GM12878 (cell line): ENCODE measurements around the gene PXMP4. TPM values are rescaled to one million over a fixed set of nuclear protein-coding genes. Genes with fewer than 3 reads are reported as not detected.

Source experiments
- ATAC-seq: fragments of 200-7000 bp; cut with Tn5 transposase; 3 replicates; pipeline ENCODE4 v1.9.1; 2020; ENCODE audit warnings: mild to moderate bottlenecking, moderate library complexity
- BruUV-seq: library from RNA; stranded (reverse); fragments of 400-500 nt; replicated peaks from 2 replicates; lab custom pipeline; 2021; lab: Mats Ljungman, UMichigan
- CTCF ChIA-PET: fragments of 300-600 bp; sonication (Branson Sonifier 250); formaldehyde crosslinking; extraction: SDS; loops from one replicate; lab custom pipeline; 2021; ENCODE audit warnings: inconsistent platforms; lab: Yijun Ruan, JAX
- POLR2A ChIA-PET: fragments of 350-600 bp; formaldehyde crosslinking; extraction: SDS; loops from one replicate; lab custom pipeline; 2021; ENCODE audit warnings: inconsistent platforms; lab: Charles Lee
- RAD21 ChIA-PET: fragments of 300-600 bp; sonication (Branson Sonifier 250); formaldehyde crosslinking; loops from one replicate; lab custom pipeline; 2023; ENCODE audit warnings: antibody characterized with exemption; ENCODE audit not compliant: unreplicated experiment; lab: Charles Lee
- SMC1A ChIA-PET: fragments of 300-600 bp; sonication (Branson Sonifier 250); formaldehyde crosslinking; loops from one replicate; lab custom pipeline; 2023; ENCODE audit not compliant: unreplicated experiment, uncharacterized antibody; lab: Charles Lee
- DNase-seq: peaks from one replicate; pipeline ENCODE4 v3.0.0-alpha.2; 2011; ENCODE audit warnings: low read depth, low spot score
- FAIRE-seq: peaks from 3 replicates; lab custom pipeline; 2011; peaks lifted over from hg19 to GRCh38; lab: Jason Lieb, UNC
- H2AFZ ChIP-seq: 2 replicates; pipeline ENCODE4 v1.6.0; 2011; ENCODE audit warnings: low read depth, low read length, control low read depth; ENCODE audit not compliant: control insufficient read depth
- H3K27ac ChIP-seq: 2 replicates; pipeline ENCODE4 v1.5.1; 2011; ENCODE audit warnings: control low read depth; ENCODE audit not compliant: control insufficient read depth, insufficient read depth
- H3K27me3 ChIP-seq, 2 experiments: replicated peaks in 1 of 2; 2 replicates each; pipeline versions ENCODE4 v1.6.0 to v1.6.1; 2011; ENCODE audit warnings: low read length in 1 of 2; ENCODE audit not compliant: control insufficient read depth in 2 of 2, insufficient read depth in 2 of 2
- H3K36me3 ChIP-seq, 2 experiments: 2 replicates each; pipeline ENCODE4 v1.5.1; 2011; ENCODE audit warnings: low read length in 1 of 2; ENCODE audit not compliant: control insufficient read depth in 2 of 2, insufficient read depth in 2 of 2
- H3K4me1 ChIP-seq: 2 replicates; pipeline ENCODE4 v1.6.1; 2011; ENCODE audit warnings: mild to moderate bottlenecking, low read length, moderate library complexity, mixed read lengths; ENCODE audit not compliant: control insufficient read depth, insufficient read depth
- H3K4me2 ChIP-seq: 2 replicates; pipeline ENCODE4 v1.6.0; 2011; ENCODE audit warnings: control low read depth; ENCODE audit not compliant: control insufficient read depth, insufficient read depth
- H3K4me3 ChIP-seq: fragments of 200-600 bp; sonication (generic); 2 replicates; pipeline ENCODE4 v1.5.1; 2016
- H3K79me2 ChIP-seq: 2 replicates; pipeline ENCODE4 v1.6.0; 2011; ENCODE audit warnings: low read length; ENCODE audit not compliant: control insufficient read depth, insufficient read depth
- H3K9ac ChIP-seq: 2 replicates; pipeline ENCODE4 v1.8.0; 2011; ENCODE audit warnings: low read length, control low read depth, mixed read lengths; ENCODE audit not compliant: control insufficient read depth, insufficient read depth
- H3K9me3 ChIP-seq: replicated peaks from 3 replicates; pipeline ENCODE4 v1.5.1; 2011; ENCODE audit warnings: mild to moderate bottlenecking, low read length; ENCODE audit not compliant: control insufficient read depth, insufficient read depth
- H4K20me1 ChIP-seq: 2 replicates; pipeline ENCODE4 v1.6.0; 2011; ENCODE audit not compliant: control insufficient read depth, insufficient read depth
- DPF2 ChIP-seq: fragments of 450-650 bp; IDR thresholded peaks from 2 replicates; pipeline ENCODE4 v1.6.1; 2017; ENCODE audit warnings: mild to moderate bottlenecking
- EP300 ChIP-seq, 2 experiments: fragments of 150-350 bp in 1 of 2; IDR thresholded peaks; 2 replicates each; pipeline ENCODE4 v1.6.1; 2011 to 2012; ENCODE audit warnings: low read depth in 2 of 2, low read length in 2 of 2, borderline replicate concordance in 1 of 2, improper control_type of control experiment in 1 of 2, inconsistent platforms in 1 of 2; ENCODE audit not compliant: control insufficient read depth in 1 of 2
- ESRRA ChIP-seq: IDR thresholded peaks from 2 replicates; pipeline ENCODE4 v1.6.1; 2012; ENCODE audit warnings: mild to moderate bottlenecking, low read length, improper control_type of control experiment
- SUPT20H ChIP-seq: IDR thresholded peaks from 2 replicates; pipeline ENCODE4 v1.6.1; 2011; ENCODE audit warnings: low read depth, mild to moderate bottlenecking, low read length, moderate library complexity, borderline replicate concordance; ENCODE audit not compliant: control insufficient read depth
- WGBS: methylation state at CpG from one replicate; pipeline ENCODE4 v1.1.6; 2016; ENCODE audit warnings: low lambda C conversion rate; ENCODE audit not compliant: insufficient replicate concordance, insufficient coverage; ENCODE audit errors: missing lambda C conversion rate; 5-methylcytosine and 5-hydroxymethylcytosine counted together
- in situ Hi-C: fragments of 300-500 bp; cut with MboI; formaldehyde crosslinking; loops from 9 replicates; pipeline ENCODE4 v1.14.3; 2018; ENCODE audit warnings: mixed read lengths
- intact Hi-C: fragments of 100-400 bp; cut with micrococcal nuclease; formaldehyde crosslinking; loops from one replicate; pipeline ENCODE4 v1.14.2; 2022; ENCODE audit not compliant: unreplicated experiment
- polyA plus RNA-seq, 11 experiments: library from polyadenylated mRNA; depleted of rRNA in 4 of 11; unstranded in 6 of 11; stranded (reverse) in 5 of 11; fragments of >200 nt; fragmentation: Nextera tagmentation in 4 of 11; fragmentation: Illumina TruSeq in 1 of 11; extraction: Ambion mirVana in 4 of 11; extraction: Trizol in 1 of 11; gene quantifications; 1 replicate in 1 of 11; 2 replicates in 10 of 11; pipeline versions ENCODE4 v1.2.1 to v1.2.3, GENCODE V29; 2011 to 2016; ENCODE audit warnings: inconsistent platforms in 2 of 11, missing spikeins in 2 of 11, low read depth in 1 of 11
- total RNA-seq, 4 experiments: library from RNA; depleted of rRNA in 3 of 4; stranded (reverse); fragments of >200 nt in 3 of 4; fragmentation: Illumina TruSeq in 1 of 4; extraction: Trizol in 1 of 4; gene quantifications; 2 replicates each; pipeline versions ENCODE4 v1.2.1 to v1.2.3, GENCODE V29; 2013 to 2021
- TF ChIP-seq, protein P1 (sequence below): IDR thresholded peaks from 2 replicates; pipeline ENCODE4 v1.6.1; 2012; ENCODE audit warnings: low read depth, low read length, improper control_type of control experiment
- TF ChIP-seq, protein P2 (sequence below): fragments of 450-650 bp; formaldehyde crosslinking; IDR thresholded peaks from 2 replicates; pipeline ENCODE4 v1.5.0; 2022; ENCODE audit warnings: mild to moderate bottlenecking, missing genetic modification characterization
- TF ChIP-seq, protein P3 (sequence below): fragments of 450-650 bp; IDR thresholded peaks from 2 replicates; pipeline ENCODE4 v1.6.1; 2017; ENCODE audit warnings: antibody characterized with exemption, mild to moderate bottlenecking, moderate library complexity

The PXMP4 gene
- total and polyA plus RNA-seq, 10 of the 15 experiments (the other 5 are each of a cell fraction or from before 2014, with no cell fraction given) = 3.6 to 19.2 (median 8.6) TPM

DNA sequence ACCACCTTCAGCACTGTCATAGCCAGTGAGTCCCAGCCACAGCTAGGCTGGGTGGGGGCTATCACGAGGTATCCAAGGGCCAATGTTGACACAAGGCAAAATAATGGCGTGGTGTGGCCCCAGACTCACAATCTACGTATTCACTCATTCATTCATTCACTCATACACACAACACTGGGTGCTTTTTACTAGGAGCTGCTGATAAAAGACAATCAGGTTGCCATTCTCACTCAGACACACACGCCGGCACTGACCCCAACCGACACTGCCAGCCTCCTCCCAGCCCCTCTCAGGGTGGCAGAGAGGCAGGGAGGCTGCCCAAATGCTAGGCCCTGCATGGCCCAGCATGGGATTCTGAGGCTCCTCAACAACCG lies 59.4 kb downstream of the PXMP4 start:
- no peak overlapping the region for H3K9ac ChIP-seq
- in situ Hi-C loops = no loop called here
- 87% methylated on average over 7 of the region's 7 CpGs for WGBS
- no peak overlapping the region for H3K27ac ChIP-seq
- ChIA-PET CTCF (no interaction called here), SMC1A (no interaction called here), RAD21 (interaction anchor here (0.8 kb wide), 1 partner anchor 200 kb away, joined by 3 read pairs; no protein-coding TSS in a partner anchor), POLR2A (interaction anchor here (0.5 kb wide), 1 partner anchor 286 kb away, joined by 4 read pairs; no protein-coding TSS in a partner anchor)
- no peak overlapping the region for H3K4me3 ChIP-seq
- H4K20me1 ChIP-seq = no peaks in the 10 kb centered on the region
- H3K4me1 ChIP-seq = peaks cover 18% of the 10 kb centered on the region
- no peak overlapping the region for H3K4me2 ChIP-seq
- BruUV-seq = no TSS peak
- FAIRE-seq (no peak), DNase-seq (no peak), ATAC-seq (no peak)
- H3K9me3 ChIP-seq = no peaks in the 10 kb centered on the region
- H3K27me3 ChIP-seq = no peaks in the 10 kb centered on the region
- intact Hi-C loops = loop anchor here (10.0 kb wide), 1 partner anchor 464 kb away; no protein-coding TSS in a partner anchor
- H3K36me3 ChIP-seq = no peaks in the 10 kb centered on the region
- no peak for TF ChIP-seq ESRRA
- no peak for TF ChIP-seq SUPT20H
- TF ChIP-seq, protein P1, sequence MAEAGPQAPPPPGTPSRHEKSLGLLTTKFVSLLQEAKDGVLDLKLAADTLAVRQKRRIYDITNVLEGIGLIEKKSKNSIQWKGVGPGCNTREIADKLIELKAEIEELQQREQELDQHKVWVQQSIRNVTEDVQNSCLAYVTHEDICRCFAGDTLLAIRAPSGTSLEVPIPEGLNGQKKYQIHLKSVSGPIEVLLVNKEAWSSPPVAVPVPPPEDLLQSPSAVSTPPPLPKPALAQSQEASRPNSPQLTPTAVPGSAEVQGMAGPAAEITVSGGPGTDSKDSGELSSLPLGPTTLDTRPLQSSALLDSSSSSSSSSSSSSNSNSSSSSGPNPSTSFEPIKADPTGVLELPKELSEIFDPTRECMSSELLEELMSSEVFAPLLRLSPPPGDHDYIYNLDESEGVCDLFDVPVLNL = no peak
- TF ChIP-seq DPF2 = no peak
- no peak for TF ChIP-seq EP300 (IDR thresholded peaks at IDR 0.05; ENCODE audit: borderline replicate concordance in 1 of 2, control insufficient read depth in 1 of 2, low read depth in 2 of 2, low read length in 2 of 2)
- TF ChIP-seq, protein P2, sequence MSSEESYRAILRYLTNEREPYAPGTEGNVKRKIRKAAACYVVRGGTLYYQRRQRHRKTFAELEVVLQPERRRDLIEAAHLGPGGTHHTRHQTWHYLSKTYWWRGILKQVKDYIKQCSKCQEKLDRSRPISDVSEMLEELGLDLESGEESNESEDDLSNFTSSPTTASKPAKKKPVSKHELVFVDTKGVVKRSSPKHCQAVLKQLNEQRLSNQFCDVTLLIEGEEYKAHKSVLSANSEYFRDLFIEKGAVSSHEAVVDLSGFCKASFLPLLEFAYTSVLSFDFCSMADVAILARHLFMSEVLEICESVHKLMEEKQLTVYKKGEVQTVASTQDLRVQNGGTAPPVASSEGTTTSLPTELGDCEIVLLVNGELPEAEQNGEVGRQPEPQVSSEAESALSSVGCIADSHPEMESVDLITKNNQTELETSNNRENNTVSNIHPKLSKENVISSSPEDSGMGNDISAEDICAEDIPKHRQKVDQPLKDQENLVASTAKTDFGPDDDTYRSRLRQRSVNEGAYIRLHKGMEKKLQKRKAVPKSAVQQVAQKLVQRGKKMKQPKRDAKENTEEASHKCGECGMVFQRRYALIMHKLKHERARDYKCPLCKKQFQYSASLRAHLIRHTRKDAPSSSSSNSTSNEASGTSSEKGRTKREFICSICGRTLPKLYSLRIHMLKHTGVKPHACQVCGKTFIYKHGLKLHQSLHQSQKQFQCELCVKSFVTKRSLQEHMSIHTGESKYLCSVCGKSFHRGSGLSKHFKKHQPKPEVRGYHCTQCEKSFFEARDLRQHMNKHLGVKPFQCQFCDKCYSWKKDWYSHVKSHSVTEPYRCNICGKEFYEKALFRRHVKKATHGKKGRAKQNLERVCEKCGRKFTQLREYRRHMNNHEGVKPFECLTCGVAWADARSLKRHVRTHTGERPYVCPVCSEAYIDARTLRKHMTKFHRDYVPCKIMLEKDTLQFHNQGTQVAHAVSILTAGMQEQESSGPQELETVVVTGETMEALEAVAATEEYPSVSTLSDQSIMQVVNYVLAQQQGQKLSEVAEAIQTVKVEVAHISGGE = no peak
- TF ChIP-seq, protein P3, sequence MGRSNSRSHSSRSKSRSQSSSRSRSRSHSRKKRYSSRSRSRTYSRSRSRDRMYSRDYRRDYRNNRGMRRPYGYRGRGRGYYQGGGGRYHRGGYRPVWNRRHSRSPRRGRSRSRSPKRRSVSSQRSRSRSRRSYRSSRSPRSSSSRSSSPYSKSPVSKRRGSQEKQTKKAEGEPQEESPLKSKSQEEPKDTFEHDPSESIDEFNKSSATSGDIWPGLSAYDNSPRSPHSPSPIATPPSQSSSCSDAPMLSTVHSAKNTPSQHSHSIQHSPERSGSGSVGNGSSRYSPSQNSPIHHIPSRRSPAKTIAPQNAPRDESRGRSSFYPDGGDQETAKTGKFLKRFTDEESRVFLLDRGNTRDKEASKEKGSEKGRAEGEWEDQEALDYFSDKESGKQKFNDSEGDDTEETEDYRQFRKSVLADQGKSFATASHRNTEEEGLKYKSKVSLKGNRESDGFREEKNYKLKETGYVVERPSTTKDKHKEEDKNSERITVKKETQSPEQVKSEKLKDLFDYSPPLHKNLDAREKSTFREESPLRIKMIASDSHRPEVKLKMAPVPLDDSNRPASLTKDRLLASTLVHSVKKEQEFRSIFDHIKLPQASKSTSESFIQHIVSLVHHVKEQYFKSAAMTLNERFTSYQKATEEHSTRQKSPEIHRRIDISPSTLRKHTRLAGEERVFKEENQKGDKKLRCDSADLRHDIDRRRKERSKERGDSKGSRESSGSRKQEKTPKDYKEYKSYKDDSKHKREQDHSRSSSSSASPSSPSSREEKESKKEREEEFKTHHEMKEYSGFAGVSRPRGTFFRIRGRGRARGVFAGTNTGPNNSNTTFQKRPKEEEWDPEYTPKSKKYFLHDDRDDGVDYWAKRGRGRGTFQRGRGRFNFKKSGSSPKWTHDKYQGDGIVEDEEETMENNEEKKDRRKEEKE = no peak
- no peak overlapping the region for H2AFZ ChIP-seq
- no peaks in the 10 kb centered on the region for H3K79me2 ChIP-seq
